OCI-LY7 (cell line): ENCODE data around the gene ZNF429. TPM values are rescaled to one million over a fixed set of nuclear protein-coding genes. Genes with fewer than 3 reads are reported as not detected.
A peak's percentile ranks its signal among the peaks of the same experiment; 100 is the strongest.
"Not testable (repeated sequence)": the region's sequence is repeated elsewhere in the genome, so short reads cannot be mapped to it uniquely, and the experiment has no call there.

Source experiments
- BruUV-seq: library from RNA; stranded (reverse); fragments of 400-500 nt; replicated peaks from 2 replicates; lab custom pipeline; 2021; lab: Mats Ljungman, UMichigan
- CTCF ChIA-PET: fragments of 300-600 bp; sonication (Branson Sonifier 250); formaldehyde crosslinking; loops from one replicate; lab custom pipeline; 2022; ENCODE audit warnings: antibody characterized with exemption; ENCODE audit not compliant: unreplicated experiment; lab: Charles Lee
- POLR2A ChIA-PET: fragments of 300-600 bp; sonication (Branson Sonifier 250); formaldehyde crosslinking; loops from one replicate; lab custom pipeline; 2022; ENCODE audit warnings: antibody characterized with exemption; lab: Charles Lee
- DNase-seq: peaks from one replicate; pipeline ENCODE4 v3.0.0-alpha.2; 2015; ENCODE audit warnings: low spot score
- H2AFZ ChIP-seq: fragments of 200-600 bp; sonication (generic), shearing (Covaris generic); 2 replicates; pipeline ENCODE4 v1.6.1; 2014; ENCODE audit warnings: mild to moderate bottlenecking, antibody characterized with exemption, low read length, moderate library complexity
- H3K27ac ChIP-seq: fragments of 200-600 bp; sonication (generic); 2 replicates; pipeline ENCODE4 v1.5.1; 2014; ENCODE audit warnings: mixed run types, low read depth, mild to moderate bottlenecking, moderate library complexity, low read length, inconsistent platforms; ENCODE audit not compliant: poor library complexity, severe bottlenecking
- H3K36me3 ChIP-seq: fragments of 200-600 bp; sonication (generic); 2 replicates; pipeline ENCODE4 v1.6.1; 2014; ENCODE audit warnings: mild to moderate bottlenecking, antibody characterized with exemption, low read length, moderate library complexity, mixed read lengths; ENCODE audit not compliant: insufficient read depth
- H3K4me1 ChIP-seq: fragments of 200-600 bp; sonication (generic); 2 replicates; pipeline ENCODE4 v1.5.1; 2014; ENCODE audit warnings: mild to moderate bottlenecking, low read length; ENCODE audit not compliant: insufficient read depth, poor library complexity, severe bottlenecking
- H3K4me2 ChIP-seq: fragments of 200-600 bp; sonication (generic); 2 replicates; pipeline ENCODE4 v1.6.1; 2014; ENCODE audit warnings: mild to moderate bottlenecking, low read length
- H3K4me3 ChIP-seq: fragments of 200-600 bp; sonication (generic); 2 replicates; pipeline ENCODE4 v1.5.1; 2014; ENCODE audit warnings: mild to moderate bottlenecking, low read depth, low read length; ENCODE audit not compliant: poor library complexity, severe bottlenecking
- H3K79me2 ChIP-seq: fragments of 200-600 bp; sonication (generic); 2 replicates; pipeline ENCODE4 v1.6.1; 2016; ENCODE audit warnings: low read depth, mild to moderate bottlenecking, low read length, moderate library complexity, mixed read lengths; ENCODE audit not compliant: insufficient read depth
- H3K9me2 ChIP-seq: fragments of 200-600 bp; sonication (generic); 2 replicates; pipeline ENCODE4 v1.6.1; 2016; ENCODE audit warnings: mild to moderate bottlenecking, low read length, mixed read lengths; ENCODE audit not compliant: insufficient read depth
- H3K9me3 ChIP-seq: fragments of 200-600 bp; sonication (generic); 2 replicates; pipeline ENCODE4 v1.6.1; 2014; ENCODE audit warnings: mild to moderate bottlenecking, mixed run types, low read length, mixed read lengths
- H4K20me1 ChIP-seq: fragments of 200-600 bp; sonication (generic); 2 replicates; pipeline ENCODE4 v1.6.1; 2014; ENCODE audit warnings: mild to moderate bottlenecking, antibody characterized with exemption, low read length, moderate library complexity, mixed read lengths; ENCODE audit not compliant: insufficient read depth
- EZH2phosphoT487 ChIP-seq: fragments of 200-600 bp; sonication (generic); IDR thresholded peaks from 2 replicates; pipeline ENCODE4 v1.6.1; 2018; ENCODE audit warnings: low read depth, borderline replicate concordance, mild to moderate bottlenecking, mixed run types, antibody characterized with exemption, low read length, moderate library complexity, mixed read lengths
- intact Hi-C: fragments of 100-400 bp; cut with micrococcal nuclease; formaldehyde crosslinking; loops from one replicate; pipeline ENCODE4 v1.10.0; 2022; ENCODE audit not compliant: unreplicated experiment
- total RNA-seq, 2 experiments: library from RNA; depleted of rRNA in 1 of 2; stranded (reverse); fragments of >200 nt in 1 of 2; shearing (Covaris generic) in 1 of 2; gene quantifications; 2 replicates each; pipeline ENCODE4 v1.2.3, GENCODE V29; 2014 to 2022
- TF ChIP-seq, protein P1 (sequence below): fragments of 200-600 bp; sonication (generic); conservative IDR thresholded peaks from 2 replicates; pipeline ENCODE4 v1.5.1; 2014; ENCODE audit warnings: mild to moderate bottlenecking, antibody characterized with exemption, low read length, moderate library complexity, mixed read lengths

Gene ZNF429
- total RNA-seq, 2 experiments from 2014 or later = 19.8 to 24.6 TPM

DNA sequence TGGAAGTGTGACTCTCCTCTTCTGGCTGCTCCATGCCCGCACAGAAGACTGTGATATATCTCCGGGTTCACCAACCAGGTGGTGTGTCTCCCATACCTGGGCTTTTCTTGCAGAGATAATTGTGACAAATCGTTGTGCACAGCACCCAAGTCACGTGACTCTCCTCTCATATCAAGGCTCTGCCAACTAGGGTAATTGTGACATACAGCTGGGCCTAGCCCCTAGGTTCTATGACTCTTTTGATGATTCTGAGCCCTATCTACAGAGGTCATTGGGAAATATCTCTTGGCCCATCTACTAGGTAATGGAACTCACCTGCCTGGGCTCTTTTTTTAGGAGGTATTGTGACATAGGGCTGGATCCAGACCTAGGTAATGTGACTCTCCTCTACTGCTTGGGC lies 89.8 kb downstream of the ZNF429 start:
- no peak overlapping the region for H3K27ac ChIP-seq
- no peak overlapping the region for H3K4me2 ChIP-seq
- no TSS peak for BruUV-seq
- H3K79me2 ChIP-seq = no peaks in the 10 kb centered on the region
- ChIA-PET POLR2A (no interaction called here), CTCF (no interaction called here)
- H4K20me1 ChIP-seq = no peaks in the 10 kb centered on the region
- TF ChIP-seq, protein P1, sequence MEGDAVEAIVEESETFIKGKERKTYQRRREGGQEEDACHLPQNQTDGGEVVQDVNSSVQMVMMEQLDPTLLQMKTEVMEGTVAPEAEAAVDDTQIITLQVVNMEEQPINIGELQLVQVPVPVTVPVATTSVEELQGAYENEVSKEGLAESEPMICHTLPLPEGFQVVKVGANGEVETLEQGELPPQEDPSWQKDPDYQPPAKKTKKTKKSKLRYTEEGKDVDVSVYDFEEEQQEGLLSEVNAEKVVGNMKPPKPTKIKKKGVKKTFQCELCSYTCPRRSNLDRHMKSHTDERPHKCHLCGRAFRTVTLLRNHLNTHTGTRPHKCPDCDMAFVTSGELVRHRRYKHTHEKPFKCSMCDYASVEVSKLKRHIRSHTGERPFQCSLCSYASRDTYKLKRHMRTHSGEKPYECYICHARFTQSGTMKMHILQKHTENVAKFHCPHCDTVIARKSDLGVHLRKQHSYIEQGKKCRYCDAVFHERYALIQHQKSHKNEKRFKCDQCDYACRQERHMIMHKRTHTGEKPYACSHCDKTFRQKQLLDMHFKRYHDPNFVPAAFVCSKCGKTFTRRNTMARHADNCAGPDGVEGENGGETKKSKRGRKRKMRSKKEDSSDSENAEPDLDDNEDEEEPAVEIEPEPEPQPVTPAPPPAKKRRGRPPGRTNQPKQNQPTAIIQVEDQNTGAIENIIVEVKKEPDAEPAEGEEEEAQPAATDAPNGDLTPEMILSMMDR = no peak
- no peak for TF ChIP-seq EZH2phosphoT487
- H3K9me2 ChIP-seq = no peaks in the 10 kb centered on the region
- DNase-seq = no peak
- no peak overlapping the region for H3K4me3 ChIP-seq
- intact Hi-C loops = no loop called here
- H3K4me1 ChIP-seq = no peaks in the 10 kb centered on the region
- H3K9me3 ChIP-seq = no peaks in the 10 kb centered on the region
- no peak overlapping the region for H2AFZ ChIP-seq
- H3K36me3 ChIP-seq = no peaks in the 10 kb centered on the region

DNA sequence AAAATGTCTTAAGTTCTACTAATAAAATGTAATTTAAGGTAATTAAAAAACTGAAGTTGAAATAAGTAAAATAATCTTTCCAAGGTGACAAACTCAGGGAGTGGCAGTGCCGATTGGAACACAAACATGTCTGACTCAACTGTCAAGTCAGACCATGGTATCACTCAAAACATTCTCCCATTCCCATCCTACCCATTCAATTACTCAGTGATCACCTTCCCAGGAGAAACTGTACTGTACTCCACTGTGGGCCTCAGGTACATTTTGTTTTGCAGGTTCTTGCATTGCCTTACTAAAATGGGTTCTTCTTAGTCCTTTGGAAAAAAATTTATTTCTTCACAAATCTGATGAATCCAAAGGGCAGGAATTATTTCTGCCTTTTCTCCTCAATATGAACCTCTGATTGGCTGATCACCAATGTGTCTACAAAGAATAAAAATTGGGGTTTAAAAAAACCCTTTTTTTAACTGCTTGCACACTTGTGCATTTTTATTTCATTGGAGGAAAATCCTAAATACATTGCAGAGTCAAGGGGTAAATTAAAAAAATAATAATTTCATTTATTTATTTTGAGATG lies 96.8 kb downstream of the ZNF429 start:
- DNase-seq = no peak
- Histone ChIP-seq H2AFZ (no peak overlapping the region), H3K27ac (no peak overlapping the region), H3K79me2 (no peaks in the 10 kb centered on the region), H3K4me2 (no peak overlapping the region), H3K4me1 (peaks cover 7% of the 10 kb centered on the region), H3K9me2 (no peaks in the 10 kb centered on the region), H4K20me1 (no peaks in the 10 kb centered on the region), H3K36me3 (no peaks in the 10 kb centered on the region), H3K4me3 (no peak overlapping the region), H3K9me3 (no peaks in the 10 kb centered on the region)
- TF ChIP-seq, protein P1 = no peak
- TF ChIP-seq EZH2phosphoT487 = no peak
- POLR2A ChIA-PET = no interaction called here
- CTCF ChIA-PET = no interaction called here
- intact Hi-C loops = no loop called here
- no TSS peak for BruUV-seq

DNA sequence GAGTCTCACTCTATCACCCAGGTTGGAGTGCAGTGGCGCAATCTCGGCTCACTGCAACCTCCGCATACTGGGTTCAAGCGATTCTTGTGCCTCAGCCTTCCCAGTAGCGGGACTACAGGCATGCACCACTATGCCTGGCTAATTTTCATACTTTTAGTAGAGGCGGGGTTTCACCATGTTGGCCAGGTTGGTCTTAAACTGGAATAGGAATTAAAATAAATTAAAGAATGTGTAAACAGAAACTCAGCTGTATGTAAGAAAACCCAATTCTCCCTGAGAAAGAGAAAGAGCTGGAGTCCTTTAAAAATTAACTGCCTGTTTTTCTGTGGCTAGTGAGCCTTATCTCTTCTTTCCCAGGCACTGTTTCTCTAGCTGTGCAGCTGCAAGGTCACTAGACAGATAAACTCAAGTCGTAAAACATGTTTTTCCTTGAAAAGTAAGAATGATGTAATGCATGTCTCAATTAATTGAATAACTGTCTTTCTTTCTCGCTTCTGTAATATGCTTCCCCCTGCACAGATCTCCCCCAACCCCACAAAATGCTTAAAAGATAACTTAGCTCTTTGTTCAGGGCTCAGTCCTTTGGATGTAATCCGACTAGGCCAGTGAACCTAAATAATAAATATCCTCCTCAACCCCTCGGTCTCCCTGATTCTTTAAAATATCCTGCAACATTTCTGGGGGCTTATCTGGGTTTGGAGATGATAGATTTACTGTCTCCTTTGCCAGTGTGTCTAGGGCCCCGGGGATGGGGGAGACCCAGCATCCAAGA lies 97.4 kb downstream of the ZNF429 start:
- H3K4me1 ChIP-seq, H3K9me2 ChIP-seq: not testable (repeated sequence)

More for the DNA sequence above, 97.4 kb downstream of the ZNF429 start:
- intact Hi-C loops, BruUV-seq, H3K27ac ChIP-seq, DNase-seq, H3K4me3 ChIP-seq, H3K4me2 ChIP-seq, H4K20me1 ChIP-seq, H3K79me2 ChIP-seq, H3K9me3 ChIP-seq, POLR2A ChIA-PET, H3K36me3 ChIP-seq, CTCF ChIA-PET: not testable (repeated sequence)
- H2AFZ ChIP-seq = peak overlapping the region; percentile 96; the same call in 1 of the 2 replicates
